NCI-H2171 treated with DMSO at 0.1 percent for 48 hours (cell line): Measurements from ENCODE around the gene BLTP1.

ENCODE experiments used
- DNase-seq: peaks from one replicate; lab custom pipeline; 2025; lab: John Stamatoyannopoulos, UW

Gene BLTP1

GRCh38 chr4:122167369-122167768 lies 15.2 kb downstream of the BLTP1 start:
- DNase-seq = no peak

DNA sequence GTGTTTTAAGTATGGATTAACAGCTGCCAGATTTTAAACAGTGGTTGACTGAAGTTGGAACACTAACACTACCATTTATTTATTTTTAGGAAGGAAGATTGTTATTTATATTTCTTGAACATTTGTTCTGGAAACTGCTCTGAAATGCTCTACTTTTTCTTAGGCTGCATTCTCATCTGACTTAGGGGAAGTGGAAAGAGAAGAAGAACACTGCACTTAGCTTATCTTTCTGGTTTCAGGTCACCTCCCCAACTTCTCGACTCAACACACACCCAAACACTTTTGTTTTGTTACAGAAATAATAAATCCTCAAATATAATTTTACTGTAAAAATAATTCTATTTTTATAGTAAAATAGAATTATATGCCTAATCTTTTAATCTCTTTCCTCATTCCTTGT lies 18.6 kb downstream of the BLTP1 start:
- DNase-seq = no peak

- no peak for DNase-seq
Observed at GRCh38 chr4:122171323-122171722, 19.2 kb downstream of the BLTP1 start.

- no peak for DNase-seq
Observed at GRCh38 chr4:122172266-122172665, 20.1 kb downstream of the BLTP1 start.

GRCh38 chr4:122178961-122179360 lies 26.8 kb downstream of the BLTP1 start:
- DNase-seq = no peak

DNA sequence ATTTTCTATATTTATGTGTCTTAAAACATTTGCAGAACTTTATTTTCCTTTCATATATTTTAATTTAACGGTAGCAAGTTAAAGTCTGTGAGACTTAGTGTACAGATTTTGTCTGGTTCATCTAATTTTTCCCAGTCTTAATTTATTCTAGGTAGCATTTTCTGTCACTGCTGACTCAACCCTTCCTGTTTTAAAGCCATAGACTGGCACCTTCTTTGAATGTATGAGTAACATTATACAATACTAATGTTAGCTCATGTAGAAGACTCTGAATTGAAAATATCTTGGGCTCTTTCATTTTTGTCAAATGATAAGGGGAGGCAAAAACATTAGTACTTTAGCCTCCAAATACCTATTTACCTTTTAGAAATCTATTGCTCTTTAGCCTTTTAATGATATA lies 43.6 kb downstream of the BLTP1 start:
- no peak for DNase-seq
